Measurements from ENCODE around the gene CXorf38.
A peak's percentile ranks its signal among the peaks of the same experiment; 100 is the strongest.
"Not testable (repeated sequence)": the region's sequence is repeated elsewhere in the genome, so short reads cannot be mapped to it uniquely, and the experiment has no call there.

Gene CXorf38

GRCh38 chrX:40625294-40625693 lies 22.1 kb downstream of the CXorf38 start:
- DNase-seq: no peak

DNA sequence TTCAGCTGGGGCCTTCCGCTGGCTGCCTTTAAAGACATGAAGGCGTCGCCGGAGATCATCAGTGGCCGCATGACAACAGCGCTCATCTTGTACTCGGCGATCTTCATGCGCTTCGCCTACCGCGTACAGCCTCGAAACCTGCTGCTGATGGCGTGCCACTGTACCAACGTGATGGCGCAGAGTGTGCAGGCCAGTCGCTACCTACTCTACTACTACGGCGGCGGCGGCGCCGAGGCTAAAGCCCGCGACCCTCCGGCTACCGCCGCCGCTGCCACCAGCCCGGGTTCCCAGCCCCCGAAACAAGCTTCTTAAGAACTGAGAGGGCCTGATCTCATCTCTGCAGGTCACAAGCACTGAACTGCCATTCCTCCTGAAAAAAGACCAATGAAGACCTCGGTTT lies 23.7 kb downstream of the CXorf38 start:
- no peak for DNase-seq

GRCh38 chrX:40623139-40623536 lies 24.2 kb downstream of the CXorf38 start, which contains the start of gene MPC1L:
Gene MPC1L, plus strand, starts transcription at chrX:40623428. Its CDS starts 138 bp downstream, at chrX:40623566.
- no peak for DNase-seq

DNA sequence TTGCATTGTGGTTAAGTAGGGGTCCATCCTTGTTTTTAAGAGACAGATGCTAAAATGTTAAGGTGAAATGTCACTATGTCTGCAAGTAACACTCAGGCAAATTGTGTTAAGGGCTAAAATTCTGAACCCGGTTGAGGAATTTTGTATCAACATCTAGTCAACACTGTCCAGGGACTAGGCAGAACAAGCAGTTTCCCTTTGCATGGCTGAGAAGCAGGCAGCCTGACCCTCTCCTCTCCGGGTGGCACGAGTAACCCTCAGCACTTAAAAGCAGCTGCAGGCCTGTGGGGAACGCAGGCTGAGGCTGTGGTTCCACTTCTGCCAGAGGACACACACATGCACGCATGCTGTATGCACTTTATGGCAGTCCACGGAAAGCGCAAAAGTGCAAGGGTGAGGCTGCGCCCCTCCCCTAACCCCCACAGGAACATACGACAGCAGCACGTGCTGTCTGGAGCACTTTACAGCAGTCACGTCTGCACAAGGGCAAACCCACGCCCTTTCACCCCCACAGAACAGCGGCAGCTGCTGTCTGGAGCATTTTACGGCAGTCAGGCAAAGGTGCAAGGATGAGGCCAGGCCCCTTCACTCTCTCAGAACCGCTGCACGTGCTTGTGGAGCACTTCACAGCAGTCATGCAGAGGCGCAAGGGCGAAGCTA lies 24.8 kb downstream of the CXorf38 start:
- DNase-seq: no peak

DNA sequence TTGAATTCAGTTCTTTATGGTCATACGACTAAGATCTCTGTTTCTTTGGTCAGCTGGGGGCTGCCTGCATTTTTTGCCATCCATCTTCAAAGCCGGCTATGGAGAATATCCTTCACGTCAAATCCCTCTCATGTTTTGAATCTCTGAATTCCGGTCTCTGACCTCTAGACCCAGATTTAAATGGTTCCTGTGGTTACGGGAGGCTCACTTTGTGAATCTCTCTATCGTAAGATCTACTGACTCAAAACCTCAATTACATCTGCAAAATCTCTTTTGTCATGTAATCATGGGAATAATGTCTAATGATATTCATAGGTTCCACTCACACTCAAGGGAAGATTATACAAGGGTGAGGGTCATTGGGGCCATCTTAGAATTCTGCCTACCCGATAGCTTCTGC lies 29.8 kb downstream of the CXorf38 start:
- no peak for DNase-seq

- DNase-seq: no peak
Observed at GRCh38 chrX:40615976-40616375, 31.4 kb downstream of the CXorf38 start.

DNA sequence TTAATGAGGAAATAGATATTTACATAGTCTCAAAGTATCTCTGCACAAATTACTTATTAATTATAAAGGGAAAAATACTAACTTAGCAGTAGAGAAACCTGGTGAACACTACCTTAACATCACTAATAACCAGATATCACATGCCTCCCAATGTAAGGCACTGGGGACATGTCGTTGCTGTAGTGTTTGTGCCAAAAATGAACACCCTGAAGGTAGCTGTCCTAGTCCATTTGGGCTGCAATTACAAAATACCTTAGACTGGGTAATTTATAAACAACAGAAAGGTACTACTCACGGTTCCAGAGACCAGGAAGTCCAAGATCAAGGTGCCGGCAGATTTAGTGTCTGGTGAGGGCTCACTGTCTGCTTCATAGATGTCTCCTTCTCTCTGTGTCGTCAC lies 34.9 kb downstream of the CXorf38 start:
- no peak for DNase-seq

GRCh38 chrX:40607381-40607780 lies 40.0 kb downstream of the CXorf38 start:
- DNase-seq: no peak

GRCh38 chrX:40603446-40603845 lies 43.9 kb downstream of the CXorf38 start:
- DNase-seq: no peak

GRCh38 chrX:40589616-40590321 lies 57.6 kb downstream of the CXorf38 start:
- DNase-seq: peak; percentile 27

DNA sequence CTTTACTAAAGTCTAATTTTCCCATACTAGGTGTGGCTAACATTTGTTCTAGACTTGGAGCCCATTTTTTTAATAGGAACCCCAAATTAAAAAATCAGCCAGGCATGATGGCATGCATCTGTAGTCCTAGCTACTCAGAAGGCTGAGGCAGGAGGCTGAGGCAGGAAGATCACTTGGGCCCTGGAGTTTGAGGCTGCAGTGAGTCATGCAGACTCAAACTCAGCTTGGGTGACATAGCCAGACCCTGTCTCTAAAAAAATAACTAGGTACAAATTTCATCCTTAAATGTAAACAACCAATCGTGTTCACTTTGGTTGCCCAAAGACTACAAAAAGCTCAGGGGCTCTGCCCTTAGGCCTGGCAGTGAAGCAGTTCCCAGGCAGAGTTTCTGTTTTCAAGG lies 59.7 kb downstream of the CXorf38 start:
- not testable (repeated sequence) for DNase-seq

DNA sequence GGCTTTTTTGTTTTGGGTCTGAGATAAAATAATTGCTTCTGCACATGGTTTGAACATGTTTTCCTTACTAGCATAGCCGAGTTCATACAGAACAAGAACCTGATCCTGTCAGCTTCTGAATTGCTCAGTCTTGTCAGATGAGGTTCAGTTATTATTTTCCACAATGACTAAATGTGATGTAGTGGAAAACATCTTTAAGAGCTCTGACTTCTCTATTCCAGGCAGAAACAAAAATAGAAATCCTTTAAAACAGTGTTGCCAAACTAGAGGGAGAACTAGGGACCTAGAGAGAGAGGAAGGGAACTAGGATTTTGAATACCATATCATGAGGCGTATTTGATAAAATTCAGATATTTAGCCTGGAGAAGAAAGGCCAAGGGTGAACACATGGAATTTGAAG lies 64.5 kb downstream of the CXorf38 start:
- no peak for DNase-seq

GRCh38 chrX:40582178-40582577 lies 65.2 kb downstream of the CXorf38 start:
- DNase-seq: not testable (repeated sequence)

GRCh38 chrX:40581336-40581920 lies 65.9 kb downstream of the CXorf38 start:
- no peak for DNase-seq

GRCh38 chrX:40580537-40581335 lies 66.6 kb downstream of the CXorf38 start, which contains the start of gene ATP6AP2:
Gene ATP6AP2, plus strand, starts transcription at chrX:40580970. Its CDS starts 96 bp downstream, at chrX:40581066.
- peak; percentile 93 for DNase-seq

DNA sequence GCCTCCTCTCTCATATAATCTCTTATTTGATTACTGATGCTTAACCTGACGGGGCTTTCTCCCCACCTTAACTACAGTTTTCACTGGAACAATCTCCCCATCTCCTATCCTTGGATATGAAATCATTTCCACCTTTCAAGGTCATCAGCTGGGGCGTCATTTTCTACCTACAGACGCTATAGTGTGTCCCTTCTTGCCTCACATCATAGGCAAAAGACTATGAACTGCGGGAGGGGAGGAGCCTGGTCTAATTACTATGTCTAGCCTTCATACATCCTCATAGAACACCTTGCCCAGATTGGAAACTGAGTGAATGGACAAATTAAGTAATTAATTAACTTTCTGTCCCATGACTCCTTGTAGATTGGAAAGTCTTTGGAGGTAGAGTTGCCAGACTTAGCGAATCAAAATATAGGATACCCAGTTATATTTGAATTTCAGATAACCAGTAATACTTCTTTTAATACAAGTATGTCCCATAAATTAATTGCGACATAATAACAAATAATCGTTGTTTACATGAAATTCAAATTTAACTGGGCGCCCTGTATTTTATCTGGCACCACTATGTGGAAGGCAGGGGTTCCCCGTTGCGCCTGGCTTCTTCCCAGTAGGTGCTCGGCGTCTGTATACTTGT lies 67.3 kb downstream of the CXorf38 start:
- no peak for DNase-seq

- DNase-seq: no peak
Observed at GRCh38 chrX:40579141-40579540, 68.2 kb downstream of the CXorf38 start.

GRCh38 chrX:40578039-40578695 lies 69.2 kb downstream of the CXorf38 start:
- DNase-seq: no peak

Measured in stimulated activated CD4-positive, alpha-beta T cell treated with anti-CD3 and anti-CD28 coated beads, Interleukin-1b, Interleukin-23, amount 100 ng/mL, for 48 hours (primary cell).